ENCODE results near the gene ZBTB46.
A peak's percentile ranks its signal among the peaks of the same experiment; 100 is the strongest.

Gene ZBTB46

GRCh38 chr20:63861981-63862901, 31.2 kb upstream of the ZBTB46 start:
- in situ Hi-C loops (cut with MboI; ENCODE audit: low sequenced_read_pairs, unreplicated experiment) = loop anchor here (25.0 kb wide), 1 partner anchor 325 kb away; the partner anchor contains the start of genes PTK6 and SRMS

DNA sequence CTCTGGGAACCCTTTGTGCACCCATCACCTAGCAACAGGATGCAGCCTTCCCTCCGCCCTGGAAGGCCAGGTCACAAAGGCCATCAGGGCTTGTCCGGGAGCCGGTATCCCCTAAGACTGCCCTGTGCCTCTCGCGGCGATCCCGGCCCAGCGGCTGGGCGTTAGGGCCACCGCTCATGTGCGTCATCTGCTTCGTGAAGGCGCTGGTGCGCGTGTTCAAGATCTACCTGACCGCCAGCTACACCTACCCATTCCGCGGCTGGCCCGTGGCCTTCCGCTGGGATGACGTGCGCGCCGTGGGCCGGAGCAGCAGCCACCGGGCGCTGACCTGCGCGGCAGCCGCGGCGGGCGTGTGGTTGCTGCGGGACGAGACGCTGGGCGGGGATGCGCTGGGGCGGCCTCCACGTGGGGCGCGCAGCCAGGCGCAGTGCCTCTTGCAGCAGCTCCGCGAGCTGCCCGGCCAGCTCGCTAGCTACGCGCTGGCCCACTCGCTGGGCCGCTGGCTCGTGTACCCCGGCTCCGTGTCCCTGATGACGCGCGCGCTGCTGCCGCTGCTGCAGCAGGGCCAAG, 30.4 kb upstream of the ZBTB46 start, which contains the start of gene ABHD16B:
Gene ABHD16B, plus strand, starts transcription at position 134 of the 570 bp plus-strand sequence. Its CDS starts 43 bp downstream, at position 177.
- DNase-seq (ENCODE audit: low spot score) = no peak
- in situ Hi-C loops (cut with MboI; ENCODE audit: low sequenced_read_pairs, unreplicated experiment) = loop anchor here (25.0 kb wide), 1 partner anchor 324 kb away; the partner anchor contains the start of genes PTK6 and SRMS
- TF ChIP-seq CTCF (IDR thresholded peaks at IDR 0.05; ENCODE audit: borderline replicate concordance, control extremely low read depth, extremely low read depth, insufficient read depth, missing control alignments) = no peak

More at GRCh38 chr20:63861981-63862901, 31.2 kb upstream of the ZBTB46 start:
- no peak for DNase-seq (ENCODE audit: low spot score)
- no peak for TF ChIP-seq CTCF (IDR thresholded peaks at IDR 0.05; ENCODE audit: borderline replicate concordance, control extremely low read depth, extremely low read depth, insufficient read depth, missing control alignments)

DNA sequence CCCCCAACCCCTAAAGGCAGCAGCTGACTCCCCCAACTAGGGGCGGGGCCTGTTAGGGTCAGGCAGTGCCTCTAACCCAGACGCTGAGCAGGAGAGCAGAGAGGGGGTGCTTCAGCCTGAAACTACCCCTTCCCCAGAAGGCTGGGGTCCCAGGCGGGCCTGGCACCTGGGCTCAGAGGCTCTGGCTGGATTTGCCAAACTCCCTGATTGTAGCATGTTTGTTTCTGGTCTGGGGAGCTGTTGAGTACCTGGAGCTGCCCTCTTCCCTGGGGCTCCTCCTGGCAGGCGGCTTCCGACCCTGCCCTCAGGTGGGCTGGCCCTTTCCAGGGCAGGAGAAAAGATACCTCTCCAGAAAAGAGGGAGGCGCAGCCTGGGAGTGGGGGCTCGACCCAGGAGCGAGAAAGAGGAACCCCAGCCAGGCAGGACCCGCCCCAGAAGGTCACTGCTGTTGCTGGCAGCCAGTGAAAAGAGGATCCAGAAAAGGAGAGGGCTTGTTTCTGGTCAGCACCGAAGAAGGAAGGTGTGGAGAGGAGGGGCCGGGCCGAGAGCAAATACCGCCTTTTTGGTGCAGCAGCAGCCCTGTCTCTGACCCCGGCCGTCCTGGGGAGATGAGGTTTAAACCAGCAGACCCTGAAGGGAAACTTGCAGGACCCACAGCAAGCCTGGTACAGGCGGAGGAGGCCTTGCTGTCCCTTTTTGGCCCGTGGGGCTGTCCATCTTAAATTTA, 29.4 kb upstream of the ZBTB46 start:
- TF ChIP-seq CTCF (IDR thresholded peaks at IDR 0.05; ENCODE audit: borderline replicate concordance, control extremely low read depth, extremely low read depth, insufficient read depth, missing control alignments) = no peak
- no peak for DNase-seq (ENCODE audit: low spot score)

GRCh38 chr20:63859166-63859699, 28.2 kb upstream of the ZBTB46 start:
- DNase-seq (ENCODE audit: low spot score) = no peak
- in situ Hi-C loops (cut with MboI; ENCODE audit: low sequenced_read_pairs, unreplicated experiment) = loop anchor here (10.0 to 25.0 kb wide), 2 partner anchors 154 to 322 kb away; partner anchors contain the start of genes ARFRP1, PTK6, SRMS and ZGPAT
- no peak for TF ChIP-seq CTCF (IDR thresholded peaks at IDR 0.05; ENCODE audit: borderline replicate concordance, control extremely low read depth, extremely low read depth, insufficient read depth, missing control alignments)

More for the DNA sequence above, 29.4 kb upstream of the ZBTB46 start:
- in situ Hi-C loops (cut with MboI; ENCODE audit: low sequenced_read_pairs, unreplicated experiment) = loop anchor here (25.0 kb wide), 1 partner anchor 323 kb away; the partner anchor contains the start of genes PTK6 and SRMS

DNA sequence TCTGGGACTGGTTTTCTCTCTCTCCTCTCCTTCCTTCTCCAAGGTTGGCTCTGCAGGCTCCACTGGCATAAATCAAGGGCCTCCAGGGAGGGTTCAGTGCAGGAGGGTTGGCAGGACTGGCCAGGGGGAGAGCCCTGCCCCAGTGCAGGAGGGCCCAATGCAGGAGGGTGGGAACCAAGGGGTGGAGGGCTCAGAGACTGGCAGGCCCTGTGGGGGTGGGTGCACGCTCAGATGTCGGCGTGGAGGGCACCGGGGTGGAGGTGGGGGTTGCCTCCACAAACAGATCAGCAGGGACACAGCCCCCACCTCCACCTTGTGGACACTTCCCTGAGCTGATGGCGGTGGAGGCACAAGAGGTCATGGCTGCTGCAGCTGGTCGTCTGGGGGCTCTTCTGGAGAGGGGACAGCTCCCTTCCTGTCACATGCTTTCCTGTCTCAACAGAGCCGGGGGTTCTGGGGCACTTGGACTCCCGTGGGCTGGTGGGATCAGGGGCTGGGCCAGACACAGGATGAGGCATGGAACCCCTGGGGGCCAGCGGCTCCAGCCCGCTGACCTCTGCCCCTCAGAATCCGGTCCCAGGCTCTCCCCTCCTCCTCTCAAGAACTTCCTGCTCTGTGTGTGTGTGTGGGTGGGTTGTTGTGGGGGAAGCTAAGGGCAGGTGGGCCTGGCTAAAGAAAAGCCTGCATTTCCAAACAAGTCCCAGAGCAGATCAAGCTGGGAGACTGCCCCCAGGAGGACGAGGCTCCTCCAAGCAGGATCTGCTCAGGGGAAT, 27.5 kb upstream of the ZBTB46 start:
- peak; percentile 64 for DNase-seq (ENCODE audit: low spot score)
- TF ChIP-seq CTCF (IDR thresholded peaks at IDR 0.05; ENCODE audit: borderline replicate concordance, control extremely low read depth, extremely low read depth, insufficient read depth, missing control alignments) = no peak
- in situ Hi-C loops (cut with MboI; ENCODE audit: low sequenced_read_pairs, unreplicated experiment) = loop anchor here (10.0 to 25.0 kb wide), 2 partner anchors 154 to 321 kb away; partner anchors contain the start of genes ARFRP1, PTK6, SRMS and ZGPAT

Measured in GM13976 (cell line).